GM19328 (cell line): ENCODE data around the gene UTS2R.

Experiments
- ATAC-seq: cut with Tn5 transposase; IDR thresholded peaks from one replicate; pipeline ENCODE4 v1.9.1; 2021; ENCODE audit warnings: mild to moderate bottlenecking, moderate library complexity; ENCODE audit not compliant: unreplicated experiment

Gene UTS2R

GRCh38 chr17:82371333-82372248, at the start of gene UTS2R:
UTS2R (plus strand) TSS chr17:82371765; CDS start chr17:82374325, 2,560 bp downstream.
- no peak for ATAC-seq

GRCh38 chr17:82321947-82322466, 49.6 kb upstream of the UTS2R start:
- no peak for ATAC-seq

GRCh38 chr17:82322526-82323453, 48.8 kb upstream of the UTS2R start:
- ATAC-seq = no peak

GRCh38 chr17:82323514-82324234, 47.9 kb upstream of the UTS2R start:
- ATAC-seq = no peak

GRCh38 chr17:82324566-82325285, 46.8 kb upstream of the UTS2R start:
- no peak for ATAC-seq

- ATAC-seq = no peak
These were observed 46.0 kb upstream of the UTS2R start for GRCh38 chr17:82325286-82326180.

- no peak for ATAC-seq
These were observed 44.3 kb upstream of the UTS2R start for GRCh38 chr17:82327289-82327688.

GRCh38 chr17:82327757-82328140, 43.8 kb upstream of the UTS2R start:
- ATAC-seq = no peak

- ATAC-seq = no peak
These were observed 43.2 kb upstream of the UTS2R start for GRCh38 chr17:82328141-82328993.

GRCh38 chr17:82328994-82329507, 42.5 kb upstream of the UTS2R start:
- no peak for ATAC-seq

- ATAC-seq = no peak
These were observed 41.8 kb upstream of the UTS2R start for GRCh38 chr17:82329683-82330321.

GRCh38 chr17:82330322-82331239, 41.0 kb upstream of the UTS2R start:
- ATAC-seq = no peak

GRCh38 chr17:82331345-82331939, 40.1 kb upstream of the UTS2R start:
- no peak for ATAC-seq

GRCh38 chr17:82332669-82333278, 38.8 kb upstream of the UTS2R start:
- no peak for ATAC-seq
